Umbilical cord (tissue), 2 donors: ENCODE results near the gene ZNF319. TPM values are rescaled to one million over a fixed set of nuclear protein-coding genes. Genes with fewer than 3 reads are reported as not detected.
"Not testable (repeated sequence)": the region's sequence is repeated elsewhere in the genome, so short reads cannot be mapped to it uniquely, and the experiment has no call there.

Experiments
- DNase-seq: peaks from one replicate; pipeline ENCODE4 v3.0.0-alpha.2; 2015; ENCODE audit warnings: low spot score
- total RNA-seq: library from RNA; depleted of rRNA; stranded (reverse); fragments of >200 nt; gene quantifications from one replicate; pipeline ENCODE4 v1.2.3, GENCODE V29; 2014; ENCODE audit warnings: low replicate concordance; ENCODE audit not compliant: insufficient read depth

ZNF319 gene
- total RNA-seq, 1 donor from 2014 or later, result 12.0 TPM

GRCh38 chr16:57978070-57978465 is 22.4 kb downstream of the ZNF319 start:
- DNase-seq, result not testable (repeated sequence)

- DNase-seq, result no peak
These were observed 22.9 kb downstream of the ZNF319 start for GRCh38 chr16:57977418-57978069.

DNA sequence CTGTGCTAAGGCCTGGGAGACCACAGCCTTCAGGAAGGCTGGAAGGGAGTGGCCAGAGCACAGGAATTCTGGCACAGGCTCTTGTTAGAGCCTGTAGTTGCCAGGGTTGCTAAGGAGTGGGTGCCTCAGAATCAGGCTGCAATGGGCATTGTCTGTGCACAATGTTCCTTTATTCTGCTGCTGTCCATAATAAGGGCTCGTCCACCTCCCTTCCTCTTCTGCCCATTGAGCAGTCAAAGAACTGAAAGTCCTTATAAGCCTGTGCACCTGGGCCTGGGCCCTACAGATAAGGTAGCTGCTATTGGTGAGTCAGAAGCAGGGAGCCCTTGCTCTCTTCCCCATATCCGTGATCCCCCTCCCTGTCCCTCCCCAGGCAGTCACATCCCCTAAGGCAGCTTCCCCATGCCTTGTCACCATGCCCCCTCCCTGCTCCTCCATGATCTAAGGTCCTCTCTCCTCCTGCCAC is 24.1 kb downstream of the ZNF319 start:
- peak; percentile 29 for DNase-seq

DNA sequence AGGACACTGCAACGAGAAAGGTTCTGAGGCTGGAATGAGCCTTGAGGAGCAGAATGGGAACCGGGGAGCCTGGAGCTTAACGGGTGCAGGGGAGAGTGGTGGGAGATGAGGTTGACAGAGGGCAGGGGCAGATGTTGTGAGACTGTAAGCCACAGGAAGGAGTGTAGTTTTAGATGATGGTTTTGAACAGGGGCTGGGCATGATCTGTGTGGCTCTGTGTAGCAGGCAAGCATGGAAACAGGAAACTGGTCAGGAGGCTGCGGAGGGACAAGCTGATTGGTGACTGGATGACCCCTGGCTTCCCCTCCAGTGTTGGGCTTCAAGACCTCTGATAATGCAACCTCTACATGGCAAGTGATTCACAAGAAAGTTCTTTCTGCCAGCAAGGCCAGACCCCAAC is 28.2 kb downstream of the ZNF319 start:
- no peak for DNase-seq

- DNase-seq, result no peak
These were observed 28.6 kb downstream of the ZNF319 start for GRCh38 chr16:57971848-57972247.

- no peak for DNase-seq
These were observed 29.5 kb downstream of the ZNF319 start, which contains the start of gene CNGB1 for GRCh38 chr16:57970970-57971369. TSS of gene CNGB1 (minus strand) at chr16:57971128. CDS start at chr16:57967286, 3,842 bp downstream.

GRCh38 chr16:57970319-57970718 is 30.2 kb downstream of the ZNF319 start:
- no peak for DNase-seq

DNA sequence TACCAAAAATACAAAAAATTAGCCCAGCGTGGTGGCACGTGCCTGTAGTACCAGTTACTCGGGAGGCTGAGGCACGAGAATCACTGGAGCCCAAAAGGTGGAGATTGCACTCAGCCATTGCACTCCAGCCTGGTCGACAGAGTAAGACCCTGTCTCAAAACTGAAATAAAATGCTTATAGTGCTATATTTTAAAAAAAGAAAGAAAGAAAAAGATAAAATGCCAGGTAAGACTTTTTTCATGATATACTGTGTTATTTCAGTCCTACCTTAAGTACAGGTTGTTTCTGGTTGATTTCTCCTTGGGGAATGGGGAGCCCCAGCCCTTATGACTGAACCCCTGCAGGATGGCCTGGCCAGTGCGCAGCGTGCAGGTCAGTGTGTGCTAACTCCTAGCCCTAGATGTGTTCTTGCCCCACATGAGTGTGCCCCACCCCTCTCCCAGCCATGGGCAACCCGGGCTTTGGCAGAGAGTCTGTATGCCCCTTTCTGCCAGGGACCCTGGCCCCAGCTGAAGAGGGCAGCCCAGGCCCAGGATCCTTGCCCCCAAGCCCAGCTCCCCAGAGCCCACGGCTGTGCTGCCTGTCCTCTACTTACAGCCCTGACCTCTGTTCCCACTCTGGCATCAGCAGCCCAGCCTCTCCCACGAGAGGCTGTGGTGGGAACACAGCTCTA is 30.9 kb downstream of the ZNF319 start:
- DNase-seq, result no peak

GRCh38 chr16:57967916-57968315 is 32.6 kb downstream of the ZNF319 start:
- no peak for DNase-seq

- DNase-seq, result no peak
These were observed 33.5 kb downstream of the ZNF319 start for GRCh38 chr16:57966986-57967385.

- no peak for DNase-seq
These were observed 34.2 kb downstream of the ZNF319 start for GRCh38 chr16:57966204-57966771.

- no peak for DNase-seq
These were observed 36.2 kb downstream of the ZNF319 start for GRCh38 chr16:57964157-57964700.

DNA sequence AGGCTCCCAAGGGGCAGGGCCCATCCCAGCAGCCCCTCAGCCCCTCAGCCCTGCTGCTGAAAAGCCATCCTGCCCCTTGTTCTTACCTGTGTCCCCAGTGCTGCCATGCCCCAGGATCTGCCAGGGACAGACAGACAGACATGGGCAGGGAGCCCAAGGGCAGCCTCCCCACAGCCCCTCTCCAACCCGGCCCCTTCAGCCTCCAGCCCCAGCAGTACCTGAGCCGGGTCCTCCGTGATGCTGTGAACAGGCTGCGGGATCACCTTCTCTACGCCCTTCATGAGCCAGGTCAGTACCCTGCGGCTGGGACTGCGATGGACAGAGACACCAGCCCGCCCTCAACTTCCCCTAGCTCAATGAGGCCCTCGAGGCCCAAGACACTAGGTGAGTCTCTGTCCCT is 37.7 kb downstream of the ZNF319 start:
- no peak for DNase-seq

DNA sequence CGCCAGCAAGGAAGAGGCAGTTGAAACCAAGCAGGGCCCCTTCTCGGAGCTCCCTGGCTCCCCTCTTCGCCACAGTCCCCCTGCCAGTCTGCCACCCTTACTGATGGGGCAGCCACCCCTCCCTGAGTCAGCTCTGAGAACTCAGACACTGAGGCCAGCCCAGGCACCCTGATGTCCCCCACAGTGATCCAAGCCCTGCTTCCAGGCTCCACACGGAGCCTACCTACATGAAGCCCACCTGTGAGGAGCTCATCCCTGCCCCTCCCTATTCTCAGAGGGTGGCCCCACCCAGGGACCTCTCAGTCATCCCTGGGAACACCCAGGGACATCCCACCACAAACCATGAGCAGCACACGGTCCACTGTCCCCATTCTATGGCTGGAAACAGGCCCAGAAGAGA is 38.4 kb downstream of the ZNF319 start:
- no peak for DNase-seq

GRCh38 chr16:57961538-57961937 is 38.9 kb downstream of the ZNF319 start:
- no peak for DNase-seq

GRCh38 chr16:57960826-57961472 is 39.5 kb downstream of the ZNF319 start:
- no peak for DNase-seq

DNA sequence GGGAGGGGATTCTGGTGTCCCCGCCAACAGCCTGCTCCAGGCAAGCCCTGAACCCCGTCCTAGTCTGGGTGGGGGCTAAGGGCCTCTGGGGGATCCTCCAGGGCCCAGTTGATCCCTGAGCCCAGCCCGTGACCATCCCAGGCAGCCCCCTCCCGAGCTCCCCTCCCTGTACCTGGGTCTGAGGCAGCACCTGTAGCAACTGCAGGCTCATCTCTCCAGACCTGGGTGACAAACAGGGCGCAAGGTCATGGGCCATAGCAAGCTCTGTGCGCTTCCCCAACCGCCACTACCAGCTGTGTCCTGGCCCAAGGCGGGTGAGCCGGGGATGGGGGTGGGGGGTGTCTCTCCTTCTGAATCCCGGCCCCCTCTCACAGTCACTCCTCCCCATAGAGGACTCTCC is 40.2 kb downstream of the ZNF319 start:
- no peak for DNase-seq

DNA sequence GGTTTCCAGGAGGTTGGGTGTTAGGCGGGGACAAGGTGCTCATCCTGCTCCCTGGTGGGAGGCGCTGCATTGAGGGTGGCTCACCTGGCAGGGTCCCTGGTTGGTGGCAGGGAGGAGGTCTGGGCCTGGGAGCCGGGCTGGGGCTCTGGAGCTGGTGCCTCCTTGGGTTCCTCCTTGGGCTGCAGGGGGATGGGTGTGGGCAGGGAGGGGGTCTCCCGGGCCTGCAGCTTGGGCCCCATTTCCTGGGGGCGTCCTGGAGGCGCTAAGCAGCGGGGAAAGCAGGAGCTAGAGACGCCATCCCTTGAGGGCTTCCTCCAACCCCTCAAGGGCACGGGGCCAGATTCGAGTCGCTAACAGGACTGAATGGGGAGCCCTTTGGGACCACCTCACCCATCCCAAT is 40.7 kb downstream of the ZNF319 start:
- DNase-seq, result no peak

GRCh38 chr16:57959121-57959520 is 41.4 kb downstream of the ZNF319 start:
- no peak for DNase-seq

- no peak for DNase-seq
These were observed 41.9 kb downstream of the ZNF319 start for GRCh38 chr16:57958544-57958943.

DNA sequence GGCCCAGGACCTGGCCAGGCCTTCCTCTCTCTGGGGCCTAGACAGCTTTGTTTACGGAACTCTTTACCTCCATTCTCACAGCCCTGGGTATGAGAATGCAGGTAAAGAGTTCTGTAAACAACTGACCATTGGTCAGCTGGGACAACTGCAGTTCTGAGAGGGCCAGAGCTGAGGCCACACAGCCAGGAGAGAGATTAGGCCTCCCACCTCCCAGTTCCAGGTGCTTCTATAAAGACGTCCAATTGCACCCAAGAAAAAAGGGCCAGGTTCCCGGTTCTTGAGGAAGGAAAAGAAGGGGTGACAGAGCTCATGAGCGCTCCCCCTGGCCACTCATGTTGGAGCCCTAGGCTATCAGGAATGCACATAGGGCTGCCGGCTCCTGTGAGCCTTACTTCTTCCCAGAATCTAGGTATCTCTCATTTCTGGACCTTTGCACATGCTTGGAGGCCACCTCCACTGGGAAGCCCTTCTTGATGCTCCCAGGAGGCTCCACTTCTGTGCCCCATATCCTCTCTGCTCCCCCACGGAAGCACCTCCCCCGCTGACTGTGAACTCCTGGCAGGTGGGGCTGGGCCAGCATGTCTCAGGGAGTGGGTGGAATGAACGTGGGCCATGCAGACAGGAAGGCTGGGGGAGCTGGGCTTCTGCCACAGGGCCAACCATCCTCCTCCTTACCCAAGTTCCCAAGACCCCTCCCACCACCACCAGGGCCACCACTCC is 42.6 kb downstream of the ZNF319 start:
- no peak for DNase-seq
